Measurements from ENCODE around the gene TMEM247. TPM values are rescaled to one million over a fixed set of nuclear protein-coding genes. Genes with fewer than 3 reads are reported as not detected.

TMEM247 gene
- total RNA-seq, 1 donor from 2014 or later, result not detected

- Mint-ChIP-seq H3K9me3 (ENCODE audit: unreplicated experiment) (peaks cover 3% of the 10 kb centered on the region), H3K27me3 (ENCODE audit: low read depth, unreplicated experiment) (peaks cover 7% of the 10 kb centered on the region), H3K36me3 (ENCODE audit: low read depth, unreplicated experiment) (peaks cover 5% of the 10 kb centered on the region), H3K27ac (ENCODE audit: unreplicated experiment) (no peak overlapping the region), H3K4me1 (ENCODE audit: low read depth, unreplicated experiment) (no peaks in the 10 kb centered on the region), H3K4me3 (ENCODE audit: unreplicated experiment) (no peak overlapping the region)
- Histone ChIP-seq H3K79me2 (ENCODE audit: insufficient read depth, low read length) (no peaks in the 10 kb centered on the region), H3K4me1 (ENCODE audit: insufficient read depth, low read length) (no peaks in the 10 kb centered on the region), H2AFZ (ENCODE audit: low read depth, low read length) (no peak overlapping the region), H4K20me1 (ENCODE audit: insufficient read depth, low read length) (no peaks in the 10 kb centered on the region), H3K4me2 (ENCODE audit: low read length) (no peak overlapping the region), H3K9ac (ENCODE audit: low read length) (no peak overlapping the region), H3K27me3 (ENCODE audit: insufficient read depth, low read length) (no peaks in the 10 kb centered on the region), H3K9me3 (ENCODE audit: insufficient read depth, low read depth, low read length) (no peaks in the 10 kb centered on the region), H3K27ac (ENCODE audit: low read depth, low read length) (no peak overlapping the region), H3K4me3 (ENCODE audit: insufficient read depth, low read depth, low read length) (no peak overlapping the region), H3K36me3 (ENCODE audit: insufficient read depth, low read length) (no peaks in the 10 kb centered on the region)
- DNase-seq (ENCODE audit: low read depth) (no peak), FAIRE-seq (no peak)
- TF ChIP-seq CTCF (IDR thresholded peaks at IDR 0.05; ENCODE audit: insufficient read depth, low read depth, low read length), result no peak
- no peak for TF ChIP-seq EZH2 (IDR thresholded peaks at IDR 0.05; ENCODE audit: insufficient read depth, low read length)
Measured at GRCh38 chr2:46525522-46526155, 46.3 kb downstream of the TMEM247 start.

- Histone ChIP-seq H3K79me2 (ENCODE audit: insufficient read depth, low read length) (no peaks in the 10 kb centered on the region), H3K9me3 (ENCODE audit: insufficient read depth, low read depth, low read length) (no peaks in the 10 kb centered on the region), H3K9ac (ENCODE audit: low read length) (no peak overlapping the region), H3K4me3 (ENCODE audit: insufficient read depth, low read depth, low read length) (no peak overlapping the region), H3K27ac (ENCODE audit: low read depth, low read length) (no peak overlapping the region), H3K27me3 (ENCODE audit: insufficient read depth, low read length) (no peaks in the 10 kb centered on the region), H3K36me3 (ENCODE audit: insufficient read depth, low read length) (no peaks in the 10 kb centered on the region), H3K4me2 (ENCODE audit: low read length) (no peak overlapping the region), H4K20me1 (ENCODE audit: insufficient read depth, low read length) (no peaks in the 10 kb centered on the region), H2AFZ (ENCODE audit: low read depth, low read length) (no peak overlapping the region), H3K4me1 (ENCODE audit: insufficient read depth, low read length) (no peaks in the 10 kb centered on the region)
- no peak overlapping the region for H3K4me3 Mint-ChIP-seq (ENCODE audit: unreplicated experiment)
- H3K36me3 Mint-ChIP-seq (ENCODE audit: low read depth, unreplicated experiment), result peaks cover 7% of the 10 kb centered on the region
- peaks cover 3% of the 10 kb centered on the region for H3K27me3 Mint-ChIP-seq (ENCODE audit: low read depth, unreplicated experiment)
- TF ChIP-seq EZH2 (IDR thresholded peaks at IDR 0.05; ENCODE audit: insufficient read depth, low read length) (no peak), CTCF (IDR thresholded peaks at IDR 0.05; ENCODE audit: insufficient read depth, low read depth, low read length) (no peak)
- peaks cover 2% of the 10 kb centered on the region for H3K9me3 Mint-ChIP-seq (ENCODE audit: unreplicated experiment)
- no peaks in the 10 kb centered on the region for H3K4me1 Mint-ChIP-seq (ENCODE audit: low read depth, unreplicated experiment)
- H3K27ac Mint-ChIP-seq (ENCODE audit: unreplicated experiment), result no peak overlapping the region
- DNase-seq (ENCODE audit: low read depth) (no peak), FAIRE-seq (no peak)
Measured at GRCh38 chr2:46528880-46529279, 49.5 kb downstream of the TMEM247 start.

GRCh38 chr2:46530639-46531038 lies 51.3 kb downstream of the TMEM247 start:
- no peak for FAIRE-seq
- Mint-ChIP-seq H3K4me1 (ENCODE audit: low read depth, unreplicated experiment) (no peaks in the 10 kb centered on the region), H3K36me3 (ENCODE audit: low read depth, unreplicated experiment) (peaks cover 7% of the 10 kb centered on the region)

More at GRCh38 chr2:46530639-46531038, 51.3 kb downstream of the TMEM247 start:
- no peaks in the 10 kb centered on the region for H3K4me1 ChIP-seq (ENCODE audit: insufficient read depth, low read length)
- Mint-ChIP-seq H3K27me3 (ENCODE audit: low read depth, unreplicated experiment) (no peaks in the 10 kb centered on the region), H3K4me3 (ENCODE audit: unreplicated experiment) (no peak overlapping the region), H3K9me3 (ENCODE audit: unreplicated experiment) (peaks cover 2% of the 10 kb centered on the region), H3K27ac (ENCODE audit: unreplicated experiment) (no peak overlapping the region)
- H4K20me1 ChIP-seq (ENCODE audit: insufficient read depth, low read length), result no peaks in the 10 kb centered on the region
- no peaks in the 10 kb centered on the region for H3K27me3 ChIP-seq (ENCODE audit: insufficient read depth, low read length)
- H3K36me3 ChIP-seq (ENCODE audit: insufficient read depth, low read length), result no peaks in the 10 kb centered on the region
- no peak overlapping the region for H3K27ac ChIP-seq (ENCODE audit: low read depth, low read length)
- H3K4me3 ChIP-seq (ENCODE audit: insufficient read depth, low read depth, low read length), result no peak overlapping the region
- no peak overlapping the region for H2AFZ ChIP-seq (ENCODE audit: low read depth, low read length)
- no peak for DNase-seq (ENCODE audit: low read depth)
- TF ChIP-seq EZH2 (IDR thresholded peaks at IDR 0.05; ENCODE audit: insufficient read depth, low read length) (no peak), CTCF (IDR thresholded peaks at IDR 0.05; ENCODE audit: insufficient read depth, low read depth, low read length) (no peak)
- H3K9me3 ChIP-seq (ENCODE audit: insufficient read depth, low read depth, low read length), result no peaks in the 10 kb centered on the region
- no peak overlapping the region for H3K4me2 ChIP-seq (ENCODE audit: low read length)
- no peak overlapping the region for H3K9ac ChIP-seq (ENCODE audit: low read length)
- H3K79me2 ChIP-seq (ENCODE audit: insufficient read depth, low read length), result no peaks in the 10 kb centered on the region

Data from astrocyte (in vitro differentiated cells and primary cell).